SHP77 (cell line): ENCODE results near the gene SIGLEC10.

Experiments
- DNase-seq, 2 experiments: peaks; one replicate each; lab custom pipeline; 2025; lab: John Stamatoyannopoulos, UW

SIGLEC10 gene

GRCh38 chr19:51394050-51394836 is 23.2 kb downstream of the SIGLEC10 start:
- peak; percentile 98 for DNase-seq

- DNase-seq: no peak
These were observed 24.7 kb downstream of the SIGLEC10 start for GRCh38 chr19:51392701-51393100.

- no peak for DNase-seq
These were observed 26.3 kb downstream of the SIGLEC10 start for GRCh38 chr19:51391073-51391611.

- no peak for DNase-seq
These were observed 28.3 kb downstream of the SIGLEC10 start for GRCh38 chr19:51389143-51389542.

GRCh38 chr19:51387924-51388389 is 29.5 kb downstream of the SIGLEC10 start, which contains the start of gene LIM2:
TSS of gene LIM2 (minus strand) at chr19:51387974. CDS start at chr19:51387443, 531 bp downstream.
- no peak for DNase-seq

GRCh38 chr19:51386882-51387520 is 30.4 kb downstream of the SIGLEC10 start:
- no peak for DNase-seq

- DNase-seq: no peak
These were observed 35.4 kb downstream of the SIGLEC10 start for GRCh38 chr19:51382004-51382403.

- DNase-seq: no peak
These were observed 37.1 kb downstream of the SIGLEC10 start for GRCh38 chr19:51380379-51380778.

GRCh38 chr19:51377422-51377821 is 40.0 kb downstream of the SIGLEC10 start:
- DNase-seq: no peak

GRCh38 chr19:51375504-51376221 is 41.8 kb downstream of the SIGLEC10 start:
- DNase-seq: no peak

GRCh38 chr19:51372649-51373504 is 44.6 kb downstream of the SIGLEC10 start, which contains the start of gene NKG7:
TSS of gene NKG7 (minus strand) at chr19:51372654. CDS start at chr19:51372535, 119 bp downstream.
- DNase-seq: no peak

GRCh38 chr19:51372021-51372648 is 45.3 kb downstream of the SIGLEC10 start:
- no peak for DNase-seq

- DNase-seq: no peak
These were observed 46.2 kb downstream of the SIGLEC10 start for GRCh38 chr19:51371186-51371690.

GRCh38 chr19:51370230-51370629 is 47.2 kb downstream of the SIGLEC10 start:
- no peak for DNase-seq

GRCh38 chr19:51368366-51369282 is 48.8 kb downstream of the SIGLEC10 start, which contains the start of gene CLDND2:
TSS of gene CLDND2 (minus strand) at chr19:51369003. CDS start at chr19:51368577, 426 bp downstream.
- DNase-seq: no peak

- peak; percentile 94 to 96 for DNase-seq
These were observed 49.7 kb downstream of the SIGLEC10 start for GRCh38 chr19:51367565-51368365.

GRCh38 chr19:51367255-51367564 is 50.2 kb downstream of the SIGLEC10 start:
- no peak for DNase-seq

- peak; percentile 95 to 96 for DNase-seq
These were observed 50.8 kb downstream of the SIGLEC10 start for GRCh38 chr19:51366389-51367254.
